Measurements from ENCODE around the gene KIF1B. TPM values are rescaled to one million over a fixed set of nuclear protein-coding genes. Genes with fewer than 3 reads are reported as not detected.

KIF1B gene
- total RNA-seq, 1 experiment from 2014 or later = 70.1 TPM

GRCh38 chr1:10271090-10271489 is 60.7 kb downstream of the KIF1B start (continued):
- TF ChIP-seq ATF2 (CRISPR knock-in tag; IDR thresholded peaks at IDR 0.05; ENCODE audit: borderline replicate concordance, low read depth) = no peak
- TF ChIP-seq IRF2 (CRISPR knock-in tag; IDR thresholded peaks at IDR 0.05; ENCODE audit: borderline replicate concordance, low read depth) = no peak
- no peak for TF ChIP-seq MYBL2 (CRISPR knock-in tag; IDR thresholded peaks at IDR 0.05)
- TF ChIP-seq ZNF281 (CRISPR knock-in tag; IDR thresholded peaks at IDR 0.05) = no peak
- TF ChIP-seq PREB (CRISPR knock-in tag; IDR thresholded peaks at IDR 0.05; ENCODE audit: borderline replicate concordance) = no peak
- TF ChIP-seq TP53 (CRISPR knock-in tag; IDR thresholded peaks at IDR 0.05) = no peak

- TF ChIP-seq NR1H2 (CRISPR knock-in tag; IDR thresholded peaks at IDR 0.05) (no peak), SOX15 (CRISPR knock-in tag; IDR thresholded peaks at IDR 0.05) (no peak), FOXJ3 (CRISPR knock-in tag; IDR thresholded peaks at IDR 0.05; ENCODE audit: borderline replicate concordance) (no peak), CREB1 (CRISPR knock-in tag; IDR thresholded peaks at IDR 0.05) (no peak), OVOL2 (CRISPR knock-in tag; IDR thresholded peaks at IDR 0.05; ENCODE audit: borderline replicate concordance) (no peak)
- ChIA-PET POLR2A (no interaction called here), CTCF (no interaction called here)
- no peak for ATAC-seq
- Mint-ChIP-seq H3K27me3 (ENCODE audit: low read depth) (no peaks in the 10 kb centered on the region), H3K4me1 (no peaks in the 10 kb centered on the region), H3K36me3 (peaks cover 44% of the 10 kb centered on the region), H3K27ac (no peak overlapping the region), H3K9me3 (no peaks in the 10 kb centered on the region), H3K4me3 (no peak overlapping the region)
- no peak for DNase-seq (ENCODE audit: low spot score)
These were observed 61.5 kb downstream of the KIF1B start for GRCh38 chr1:10271869-10272268.

GRCh38 chr1:10272274-10272673 is 61.9 kb downstream of the KIF1B start:
- Mint-ChIP-seq H3K4me3 (no peak overlapping the region), H3K4me1 (no peaks in the 10 kb centered on the region), H3K36me3 (peaks cover 40% of the 10 kb centered on the region), H3K27ac (no peak overlapping the region), H3K27me3 (ENCODE audit: low read depth) (no peaks in the 10 kb centered on the region), H3K9me3 (no peaks in the 10 kb centered on the region)
- ChIA-PET POLR2A (no interaction called here), CTCF (no interaction called here)
- ATAC-seq = no peak
- DNase-seq (ENCODE audit: low spot score) = no peak
- TF ChIP-seq JUN (CRISPR knock-in tag; IDR thresholded peaks at IDR 0.05) (no peak), KAT7 (CRISPR knock-in tag; IDR thresholded peaks at IDR 0.05; ENCODE audit: borderline replicate concordance) (no peak), RORB (CRISPR knock-in tag; IDR thresholded peaks at IDR 0.05) (no peak), TCF7 (CRISPR knock-in tag; IDR thresholded peaks at IDR 0.05; ENCODE audit: low read depth) (no peak), FOXP1 (CRISPR knock-in tag; IDR thresholded peaks at IDR 0.05; ENCODE audit: borderline replicate concordance) (no peak), SP1 (CRISPR knock-in tag; conservative IDR thresholded peaks at IDR 0.05) (no peak), USF1 (CRISPR knock-in tag; IDR thresholded peaks at IDR 0.05) (no peak), ATF3 (CRISPR knock-in tag; conservative IDR thresholded peaks at IDR 0.05) (no peak), PRRX2 (CRISPR knock-in tag; IDR thresholded peaks at IDR 0.05) (no peak), E2F5 (CRISPR knock-in tag; IDR thresholded peaks at IDR 0.05) (no peak), ZNF219 (CRISPR knock-in tag; IDR thresholded peaks at IDR 0.05; ENCODE audit: borderline replicate concordance) (no peak), CTCF (IDR thresholded peaks at IDR 0.05) (no peak), FOXJ3 (CRISPR knock-in tag; IDR thresholded peaks at IDR 0.05; ENCODE audit: borderline replicate concordance) (no peak), EMX1 (CRISPR knock-in tag; IDR thresholded peaks at IDR 0.05) (no peak), TP53 (CRISPR knock-in tag; IDR thresholded peaks at IDR 0.05) (no peak), SMAD3 (CRISPR knock-in tag; IDR thresholded peaks at IDR 0.05; ENCODE audit: borderline replicate concordance) (no peak)
